HG02973 (cell line): Measurements from ENCODE around the gene GBA2.

Source experiments
- ATAC-seq: cut with Tn5 transposase; IDR thresholded peaks from one replicate; pipeline ENCODE4 v1.9.1; 2021; ENCODE audit warnings: moderate library complexity; ENCODE audit not compliant: unreplicated experiment

The GBA2 gene

DNA sequence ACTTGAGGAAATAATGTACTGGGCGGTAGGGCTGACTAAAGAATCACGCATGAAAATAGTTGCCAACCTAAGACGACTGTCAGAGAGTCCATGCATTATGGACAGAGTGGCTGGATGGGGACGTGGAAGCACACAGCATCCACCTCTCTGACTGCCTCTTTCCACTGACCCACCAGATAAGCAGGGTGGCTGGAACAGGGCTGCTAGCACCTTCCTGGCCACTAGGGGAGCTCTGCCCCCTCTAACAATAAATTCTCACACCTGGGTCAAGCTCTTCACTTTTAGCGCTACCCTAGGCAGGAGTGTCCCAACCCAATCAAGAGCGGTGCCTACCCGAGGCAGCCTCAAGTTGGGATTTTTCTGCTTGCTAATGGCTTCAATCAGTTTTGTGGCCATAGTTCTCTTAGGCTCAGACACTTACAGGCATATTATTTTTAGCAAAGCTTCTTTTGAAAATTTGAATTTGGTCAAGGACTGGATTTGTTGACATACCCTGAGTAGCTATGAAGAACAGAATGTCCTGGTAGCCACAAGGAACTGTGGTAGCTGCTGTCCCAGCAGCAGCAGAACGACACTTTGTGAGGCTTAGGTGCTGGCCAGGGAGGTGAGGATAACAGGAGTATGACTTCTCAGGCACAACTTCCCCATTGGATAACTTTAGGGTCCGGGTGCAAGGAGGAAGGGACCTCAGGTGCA is 52.4 kb downstream of the GBA2 start:
- no peak for ATAC-seq

DNA sequence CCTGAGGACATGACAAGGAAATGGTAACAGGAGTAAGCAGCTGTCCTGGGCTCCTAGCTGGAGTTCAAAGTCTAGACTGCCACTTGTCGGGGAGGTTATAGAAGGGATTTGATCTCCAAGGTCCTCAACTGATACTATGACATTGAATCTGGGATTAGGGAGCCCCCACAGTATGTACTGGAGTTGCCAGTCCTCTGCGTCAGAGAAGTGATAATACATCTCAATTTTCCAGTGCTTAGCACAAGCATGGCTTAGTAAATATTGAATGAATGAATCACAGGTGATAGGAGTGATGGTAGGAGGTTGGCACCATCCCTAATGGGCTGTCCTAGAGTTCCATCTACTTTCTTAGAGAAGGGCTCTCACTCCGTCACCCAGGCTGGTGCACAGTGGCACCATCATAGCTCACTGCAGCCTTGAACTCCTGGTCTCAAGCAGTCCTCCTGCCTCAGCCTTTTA is 53.1 kb downstream of the GBA2 start:
- no peak for ATAC-seq

DNA sequence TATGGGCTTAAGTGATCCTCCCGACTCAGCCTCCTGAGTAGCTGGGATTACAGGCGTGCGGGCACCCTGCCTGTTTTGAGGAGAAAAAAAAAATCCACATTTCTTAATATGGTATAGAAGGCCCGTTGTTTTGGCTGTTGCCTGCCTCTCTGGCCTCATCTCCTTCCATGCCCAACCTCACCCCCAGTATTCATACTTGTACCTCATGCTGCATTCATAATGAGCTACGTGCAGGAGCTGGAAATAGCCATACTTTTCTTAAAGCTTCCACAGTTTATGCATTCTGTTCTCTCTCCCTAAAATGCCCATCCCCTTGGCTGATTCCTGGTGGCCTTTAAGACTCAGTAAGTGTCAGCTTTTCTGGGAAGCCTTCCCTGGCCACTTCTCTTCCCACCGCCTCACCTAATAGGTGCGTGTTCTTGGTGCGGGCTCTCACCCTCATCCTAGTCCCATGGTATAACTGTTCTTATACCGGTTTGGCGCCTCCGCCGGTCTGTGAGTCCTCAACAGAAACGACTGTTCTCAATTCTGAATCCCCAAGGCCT is 57.2 kb downstream of the GBA2 start:
- no peak for ATAC-seq

DNA sequence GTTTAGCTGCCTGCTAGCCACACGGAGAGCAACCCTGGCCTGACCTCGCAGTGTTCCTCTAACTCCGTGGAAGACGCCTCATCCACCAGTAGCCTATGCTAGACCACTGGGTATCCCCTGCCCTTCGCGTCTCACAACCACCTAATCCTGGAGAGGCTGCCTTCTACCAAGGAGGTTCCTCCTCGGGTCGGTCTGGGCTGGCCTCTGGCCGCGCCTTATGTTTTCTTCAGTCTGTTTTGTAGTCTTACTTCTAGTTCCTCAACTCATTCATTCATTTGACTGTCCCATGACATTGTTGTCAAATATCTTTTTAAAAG is 57.7 kb downstream of the GBA2 start:
- no peak for ATAC-seq

DNA sequence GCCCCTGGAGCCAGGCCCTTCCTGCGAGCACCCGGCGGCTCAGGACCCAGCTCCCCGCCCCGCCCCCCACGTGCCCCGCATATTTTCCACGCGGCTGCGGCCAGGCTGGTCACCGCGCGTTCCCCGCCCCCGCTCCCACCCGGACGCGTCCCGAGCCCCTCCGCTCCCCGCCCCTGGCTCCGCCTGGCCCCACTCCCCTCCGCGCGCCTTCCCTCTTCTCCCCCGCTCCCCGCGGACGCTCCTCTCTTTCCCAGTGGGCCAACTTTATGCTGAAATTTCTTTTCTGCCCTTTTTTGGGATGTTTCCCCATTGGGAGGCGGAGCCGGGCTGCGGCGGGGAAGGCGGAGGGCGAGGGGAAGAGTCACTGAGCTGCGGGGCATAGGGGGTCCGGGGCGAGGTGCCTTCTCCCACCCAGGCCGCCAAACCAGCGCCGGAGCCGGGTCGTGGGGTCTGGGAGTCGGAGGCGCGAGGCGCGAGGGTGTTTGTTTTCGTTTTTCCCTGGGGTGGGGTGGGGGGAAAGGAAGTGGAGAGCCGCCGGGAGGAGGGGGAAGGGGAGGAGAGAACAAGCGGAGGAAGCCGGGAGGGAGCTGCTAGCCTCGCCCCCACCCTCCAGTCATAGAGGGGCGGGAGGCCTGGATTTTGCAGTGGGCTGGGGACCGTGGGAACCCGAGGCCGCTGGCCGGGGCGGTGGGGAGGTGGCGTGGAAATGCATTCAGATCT is 58.3 kb downstream of the GBA2 start:
- no peak for ATAC-seq

DNA sequence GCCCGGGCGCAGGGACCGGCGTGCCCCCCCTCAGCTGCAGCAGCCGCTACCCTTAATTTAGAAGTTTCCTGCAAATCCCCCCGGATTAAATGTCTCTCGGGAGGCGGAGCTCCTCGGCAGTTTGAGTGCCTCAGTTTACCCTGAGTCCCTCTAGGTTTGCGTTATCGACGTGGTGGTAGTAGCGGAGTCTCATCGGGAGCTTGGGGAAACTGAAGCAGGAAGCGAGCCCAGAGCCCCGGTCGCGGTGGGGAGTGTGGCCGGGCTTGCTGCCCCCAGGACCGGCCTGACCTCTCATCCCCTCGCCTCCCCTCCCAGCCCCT is 58.8 kb downstream of the GBA2 start:
- no peak for ATAC-seq

- no peak for ATAC-seq
Observed at GRCh38 chr9:35689542-35690293, 59.3 kb downstream of the GBA2 start, which contains the start of gene TPM2. TSS of gene TPM2 (minus strand) at chr9:35689925. CDS start at chr9:35689817, 108 bp downstream.

- ATAC-seq = no peak
Observed at GRCh38 chr9:35688558-35689541, 60.2 kb downstream of the GBA2 start.

- ATAC-seq = no peak
Observed at GRCh38 chr9:35687972-35688557, 61.0 kb downstream of the GBA2 start.

- ATAC-seq = no peak
Observed at GRCh38 chr9:35687306-35687705, 61.7 kb downstream of the GBA2 start.
